22Rv1 (cell line): ENCODE results near the gene RPS18.

Experiments
- ZFX ChIP-seq: fragments of 450-650 bp; IDR thresholded peaks from 2 replicates; pipeline ENCODE4 v1.6.1; 2017; ENCODE audit warnings: antibody characterized with exemption, borderline replicate concordance
- TF ChIP-seq, protein P1 (sequence below): fragments of 450-650 bp; IDR thresholded peaks from 2 replicates; pipeline ENCODE4 v1.5.1; 2017; ENCODE audit warnings: mild to moderate bottlenecking

DNA sequence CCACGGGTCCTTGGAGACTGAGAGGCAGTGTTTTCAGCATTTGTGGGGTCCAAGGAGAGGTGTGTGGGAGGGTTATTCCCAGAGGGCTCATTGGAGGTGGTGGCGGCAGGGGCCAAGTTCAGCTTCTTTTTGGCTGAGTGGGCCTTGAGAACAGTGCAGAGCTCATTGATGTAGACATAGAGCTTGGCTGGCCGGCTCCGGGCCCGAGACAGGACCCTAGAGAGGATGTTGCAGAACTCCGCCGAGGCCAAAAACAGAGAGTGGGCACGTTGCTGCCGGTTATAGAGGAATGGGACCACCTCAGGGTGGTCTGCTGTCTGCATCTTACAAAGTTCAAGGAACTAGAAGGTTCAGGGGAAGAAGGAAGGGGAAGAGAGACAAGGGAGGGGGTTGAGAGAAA lies 49.4 kb downstream of the RPS18 start:
- TF ChIP-seq, protein P1, sequence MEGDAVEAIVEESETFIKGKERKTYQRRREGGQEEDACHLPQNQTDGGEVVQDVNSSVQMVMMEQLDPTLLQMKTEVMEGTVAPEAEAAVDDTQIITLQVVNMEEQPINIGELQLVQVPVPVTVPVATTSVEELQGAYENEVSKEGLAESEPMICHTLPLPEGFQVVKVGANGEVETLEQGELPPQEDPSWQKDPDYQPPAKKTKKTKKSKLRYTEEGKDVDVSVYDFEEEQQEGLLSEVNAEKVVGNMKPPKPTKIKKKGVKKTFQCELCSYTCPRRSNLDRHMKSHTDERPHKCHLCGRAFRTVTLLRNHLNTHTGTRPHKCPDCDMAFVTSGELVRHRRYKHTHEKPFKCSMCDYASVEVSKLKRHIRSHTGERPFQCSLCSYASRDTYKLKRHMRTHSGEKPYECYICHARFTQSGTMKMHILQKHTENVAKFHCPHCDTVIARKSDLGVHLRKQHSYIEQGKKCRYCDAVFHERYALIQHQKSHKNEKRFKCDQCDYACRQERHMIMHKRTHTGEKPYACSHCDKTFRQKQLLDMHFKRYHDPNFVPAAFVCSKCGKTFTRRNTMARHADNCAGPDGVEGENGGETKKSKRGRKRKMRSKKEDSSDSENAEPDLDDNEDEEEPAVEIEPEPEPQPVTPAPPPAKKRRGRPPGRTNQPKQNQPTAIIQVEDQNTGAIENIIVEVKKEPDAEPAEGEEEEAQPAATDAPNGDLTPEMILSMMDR, result no peak
- no peak for TF ChIP-seq ZFX
